Thoracic aorta (tissue), 2 donors: ENCODE data around the gene IL15. TPM values are rescaled to one million over a fixed set of nuclear protein-coding genes. Genes with fewer than 3 reads are reported as not detected.

Experiments
- ATAC-seq: fragments of 150-250 bp; one replicate; pipeline ENCODE4 v1.8.0; 2017; ENCODE audit warnings: low read depth; ENCODE audit not compliant: insufficient number of reproducible peaks, low FRiP score
- DNase-seq: peaks from one replicate; pipeline ENCODE4 v3.0.0-alpha.2; 2020; ENCODE audit warnings: low spot score
- H3K27ac ChIP-seq, 2 donors: fragments of 200-600 bp; sonication (generic); 1 replicate in 1 of 2; 2 replicates in 1 of 2; pipeline ENCODE4 v1.5.1; 2016; ENCODE audit warnings: mild to moderate bottlenecking in 2 of 2, moderate library complexity in 2 of 2
- H3K27me3 ChIP-seq: fragments of 200-600 bp; sonication (generic); replicated peaks from 2 replicates; pipeline ENCODE4 v1.6.0; 2016; ENCODE audit warnings: mild to moderate bottlenecking; ENCODE audit not compliant: insufficient read depth
- H3K36me3 ChIP-seq: fragments of 200-600 bp; sonication (generic); one replicate; pipeline ENCODE4 v1.5.1; 2016
- H3K4me1 ChIP-seq, 2 donors: fragments of 200-600 bp; sonication (generic); 1 replicate in 1 of 2; 2 replicates in 1 of 2; pipeline versions ENCODE4 v1.5.1 to v1.6.0; 2016; ENCODE audit warnings: low read depth in 2 of 2, mild to moderate bottlenecking in 1 of 2; ENCODE audit not compliant: control insufficient read depth in 1 of 2
- H3K4me3 ChIP-seq: fragments of 200-600 bp; sonication (generic); 2 replicates; pipeline ENCODE4 v1.5.1; 2016; ENCODE audit warnings: mild to moderate bottlenecking
- H3K9me3 ChIP-seq: fragments of 200-600 bp; sonication (generic); 2 replicates; pipeline ENCODE4 v1.5.1; 2016
- CTCF ChIP-seq: fragments of 200-600 bp; sonication (generic); IDR thresholded peaks from one replicate; pipeline ENCODE4 v1.5.1; 2019; ENCODE audit warnings: antibody characterized with exemption
- total RNA-seq, 2 donors: library from RNA; depleted of rRNA; stranded (reverse); fragments of >200 nt; gene quantifications; one replicate each; pipeline versions ENCODE4 v1.1.0 to v1.2.3, GENCODE V29; 2016

The IL15 gene
- total RNA-seq, 2 donors from 2014 or later = 9.3 to 12.6 TPM

- Histone ChIP-seq H3K27ac (peak overlapping the region; percentile 25 to 54), H3K4me3 (no peak overlapping the region)
- peak; percentile 35 for ATAC-seq
Observed at GRCh38 chr4:141646969-141647368, 10.6 kb downstream of the IL15 start.

DNA sequence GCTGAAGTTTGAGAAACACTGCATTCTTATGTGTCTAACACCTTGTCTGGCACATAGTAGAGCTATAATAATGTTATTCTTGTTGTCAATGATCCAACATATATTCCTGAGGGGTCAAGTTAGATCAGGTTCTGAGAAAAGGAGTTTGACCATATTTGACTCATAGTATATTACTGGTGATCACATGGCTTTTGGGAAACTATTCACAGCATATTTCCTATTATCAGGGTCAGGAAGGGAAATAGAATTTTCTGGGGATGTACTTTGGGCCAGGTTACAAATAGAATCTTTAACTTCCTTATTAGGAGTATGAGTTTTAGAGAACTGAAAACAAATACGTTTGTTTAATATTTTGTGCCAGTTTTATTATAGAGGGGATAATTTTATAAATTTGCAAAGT is 11.6 kb downstream of the IL15 start:
- H3K36me3 ChIP-seq = no peaks in the 10 kb centered on the region
- no peaks in the 10 kb centered on the region for H3K9me3 ChIP-seq
- no peaks in the 10 kb centered on the region for H3K27me3 ChIP-seq
- no peak overlapping the region for H3K4me3 ChIP-seq
- ATAC-seq (no peak), DNase-seq (no peak)
- TF ChIP-seq CTCF = no peak
- H3K27ac ChIP-seq = peak overlapping the region; percentile 35 to 54
- H3K4me1 ChIP-seq = peaks cover 23 to 63% of the 10 kb centered on the region in 2 donors

More at GRCh38 chr4:141646969-141647368, 10.6 kb downstream of the IL15 start:
- no peaks in the 10 kb centered on the region for H3K9me3 ChIP-seq
- no peak for DNase-seq
- peaks cover 16 to 61% of the 10 kb centered on the region in 2 donors for H3K4me1 ChIP-seq
- no peaks in the 10 kb centered on the region for H3K27me3 ChIP-seq
- TF ChIP-seq CTCF = no peak
- no peaks in the 10 kb centered on the region for H3K36me3 ChIP-seq

GRCh38 chr4:141652161-141652778 is 15.9 kb downstream of the IL15 start:
- H3K36me3 ChIP-seq = no peaks in the 10 kb centered on the region
- peaks cover 37 to 65% of the 10 kb centered on the region in 2 donors for H3K4me1 ChIP-seq
- no peaks in the 10 kb centered on the region for H3K9me3 ChIP-seq
- peak overlapping the region; percentile 13 for H3K4me3 ChIP-seq
- no peak for TF ChIP-seq CTCF
- no peaks in the 10 kb centered on the region for H3K27me3 ChIP-seq
- H3K27ac ChIP-seq = peak overlapping the region; percentile 77 to 78
- ATAC-seq (peak; percentile 84), DNase-seq (no peak)

DNA sequence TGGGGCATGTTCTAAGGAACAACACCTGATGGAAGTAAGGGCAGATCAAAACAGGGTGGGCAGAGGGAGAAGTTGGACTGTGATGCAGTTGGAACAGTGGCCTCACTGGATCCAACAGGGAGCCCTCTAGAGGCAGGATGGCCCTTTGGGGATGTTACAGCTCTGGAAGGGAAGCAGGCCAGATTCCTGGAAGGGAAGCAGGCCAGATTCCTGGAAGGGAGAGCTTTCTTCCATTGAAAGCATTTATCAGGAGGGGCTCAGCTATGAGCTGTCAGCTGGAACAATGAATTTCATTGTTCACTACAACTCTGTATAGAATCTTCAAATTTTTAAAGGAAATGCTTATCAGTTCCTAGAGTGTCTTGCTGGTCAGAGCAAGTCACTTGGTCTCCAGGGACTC is 17.7 kb downstream of the IL15 start:
- TF ChIP-seq CTCF = peak; percentile 28
- Histone ChIP-seq H3K36me3 (no peaks in the 10 kb centered on the region), H3K4me3 (no peak overlapping the region), H3K9me3 (no peaks in the 10 kb centered on the region), H3K4me1 (peaks cover 27 to 47% of the 10 kb centered on the region in 2 donors), H3K27ac (peak overlapping the region; percentile 6 to 63), H3K27me3 (no peaks in the 10 kb centered on the region)
- peak; percentile 53 for ATAC-seq
- peak; percentile 5 for DNase-seq

- H3K27me3 ChIP-seq = no peaks in the 10 kb centered on the region
- H3K4me1 ChIP-seq = peaks cover 27 to 38% of the 10 kb centered on the region in 2 donors
- ATAC-seq = no peak
- H3K36me3 ChIP-seq = no peaks in the 10 kb centered on the region
- no peak for DNase-seq
- no peak for TF ChIP-seq CTCF
- no peak overlapping the region for H3K27ac ChIP-seq
- H3K9me3 ChIP-seq = no peaks in the 10 kb centered on the region
- H3K4me3 ChIP-seq = no peak overlapping the region
Observed at GRCh38 chr4:141656031-141656430, 19.6 kb downstream of the IL15 start.
